GM18508 (cell line): Measurements from ENCODE around the gene KDM4C.
"Not testable (repeated sequence)": the region's sequence is repeated elsewhere in the genome, so short reads cannot be mapped to it uniquely, and the experiment has no call there.

ENCODE experiments used
- ATAC-seq: cut with Tn5 transposase; IDR thresholded peaks from one replicate; pipeline ENCODE4 v1.9.1; 2021; ENCODE audit warnings: moderate number of reproducible peaks; ENCODE audit not compliant: insufficient read depth, unreplicated experiment

KDM4C gene

DNA sequence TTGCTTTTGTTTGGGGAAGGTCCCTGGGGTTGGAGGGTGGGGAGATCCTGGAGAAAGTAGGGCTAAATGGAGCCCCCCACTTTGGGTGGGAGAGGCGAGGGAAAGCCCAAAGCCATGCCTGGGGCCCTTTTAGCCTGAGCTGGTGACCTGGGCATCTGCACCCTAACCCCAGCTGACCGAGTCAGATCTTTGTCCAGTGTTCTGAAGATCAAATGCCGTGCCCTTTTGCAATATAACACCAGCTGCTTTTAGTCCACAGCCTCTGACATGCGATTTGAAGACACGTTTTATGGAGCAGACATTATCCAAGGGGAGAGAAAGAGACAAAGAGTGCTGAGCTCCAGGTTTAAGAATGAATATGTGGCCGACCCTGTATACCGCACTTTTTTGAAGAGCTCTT lies 416.5 kb downstream of the KDM4C start:
- no peak for ATAC-seq

DNA sequence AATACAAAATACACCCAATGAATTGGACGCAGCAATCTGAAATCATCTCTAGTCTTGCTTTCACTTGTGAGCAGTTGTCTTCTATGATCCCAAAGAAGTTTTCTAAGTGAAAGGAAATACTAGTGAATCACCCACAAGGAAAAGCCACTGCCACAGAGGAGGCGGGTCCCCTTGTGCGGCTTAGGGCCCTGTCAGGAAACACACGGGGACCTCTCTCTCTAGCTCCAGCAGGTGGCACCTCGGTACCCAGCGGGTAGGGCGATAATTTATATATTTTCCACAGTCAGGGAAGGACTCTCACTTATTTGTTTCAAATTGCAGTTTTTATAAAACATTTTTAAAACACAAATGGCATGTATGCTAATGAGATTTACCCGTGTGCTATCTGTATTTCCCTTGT lies 417.1 kb downstream of the KDM4C start:
- no peak for ATAC-seq

DNA sequence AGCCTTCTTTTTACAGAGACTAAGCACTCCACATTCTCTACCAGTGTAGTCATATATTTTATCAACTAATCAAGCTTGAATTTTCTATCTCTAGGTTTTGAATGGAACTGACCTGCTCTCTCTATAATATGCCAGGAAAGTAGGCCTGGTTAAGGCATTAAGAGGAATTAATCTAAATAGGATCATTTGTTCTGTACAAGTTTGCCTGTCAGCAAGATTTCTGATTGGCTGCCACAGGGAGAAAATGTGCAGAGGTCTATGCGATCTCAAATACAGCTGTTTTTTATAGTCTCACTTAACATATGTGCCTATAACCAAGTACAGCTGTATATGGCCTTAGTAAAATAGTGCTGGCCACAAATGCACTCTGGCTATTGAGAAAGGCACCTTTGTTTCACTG lies 418.8 kb downstream of the KDM4C start:
- ATAC-seq, result no peak

DNA sequence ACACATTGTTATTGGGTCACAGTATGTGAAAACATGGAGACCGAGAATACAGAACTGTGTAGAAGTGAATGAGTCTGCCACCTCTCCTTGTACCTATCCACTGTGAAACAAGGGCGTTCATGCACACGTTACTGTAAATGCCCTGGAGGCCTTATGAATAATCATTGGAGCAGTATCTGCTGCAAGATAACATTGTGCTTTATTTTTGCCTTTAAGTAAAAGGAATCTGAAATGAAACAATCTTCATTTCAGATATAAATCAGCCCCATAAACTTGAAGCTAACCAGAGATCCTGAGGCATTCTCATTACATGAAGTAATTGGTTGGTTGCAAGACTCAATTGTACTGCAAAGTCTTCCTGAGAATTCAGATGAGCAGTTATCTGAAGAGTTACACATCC lies 419.6 kb downstream of the KDM4C start:
- ATAC-seq, result no peak

DNA sequence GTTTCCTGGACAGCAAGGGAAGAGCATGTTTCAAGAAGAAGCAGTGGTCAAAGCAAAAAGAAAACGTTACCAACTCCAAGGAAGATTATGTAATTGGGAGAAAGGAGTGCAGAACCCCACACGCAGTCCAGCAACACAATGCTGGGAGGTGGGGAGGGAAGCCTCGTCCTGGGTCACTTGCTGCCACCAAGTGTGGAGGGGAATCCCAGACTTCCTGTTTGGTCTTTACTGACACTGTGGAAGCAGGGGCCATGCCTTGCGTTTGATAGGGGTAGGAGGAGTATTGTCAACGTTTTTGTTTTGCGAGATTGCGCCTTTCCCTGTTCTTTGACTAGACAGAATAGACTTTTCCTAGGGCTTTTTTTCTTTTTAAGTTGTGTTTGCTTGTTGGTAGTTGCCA lies 421.0 kb downstream of the KDM4C start:
- no peak for ATAC-seq

DNA sequence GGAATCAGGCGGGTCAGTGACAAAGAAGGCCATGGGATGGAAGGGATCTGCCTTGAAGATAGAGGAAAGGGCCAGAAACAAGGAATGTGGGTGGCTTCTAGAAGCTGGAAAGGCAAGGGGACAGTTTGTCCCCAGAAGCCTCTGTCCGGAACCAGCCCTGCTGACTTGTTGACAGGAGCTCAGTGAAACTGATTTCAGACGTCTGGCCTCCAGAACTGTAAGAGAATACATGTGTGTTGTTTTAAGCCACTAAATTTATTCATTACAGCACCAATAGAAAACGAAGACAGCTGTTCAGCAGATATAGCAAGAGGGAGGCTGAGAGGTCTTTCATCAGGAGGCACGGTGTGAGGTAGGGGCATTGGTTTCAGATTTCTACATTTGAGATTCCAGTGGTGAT lies 422.5 kb downstream of the KDM4C start:
- ATAC-seq, result no peak

DNA sequence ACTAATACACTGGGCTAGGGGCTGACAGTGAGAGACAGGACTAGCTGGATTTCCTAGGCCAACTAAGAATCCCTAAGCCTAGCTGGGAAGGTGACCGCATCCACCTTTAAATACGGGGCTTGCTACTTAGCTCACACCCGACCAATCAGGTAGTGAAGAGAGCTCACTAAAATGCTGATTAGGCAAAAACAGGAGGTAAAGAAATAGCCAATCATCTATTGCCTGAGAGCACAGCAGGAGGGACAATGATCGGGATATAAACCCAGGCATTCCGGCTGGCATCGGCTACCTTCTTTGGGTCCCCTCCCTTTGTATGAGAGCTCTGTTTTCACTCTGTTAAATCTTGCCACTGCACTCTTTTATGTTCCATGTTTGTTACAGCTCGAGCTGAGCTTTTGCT lies 425.4 kb downstream of the KDM4C start:
- not testable (repeated sequence) for ATAC-seq

DNA sequence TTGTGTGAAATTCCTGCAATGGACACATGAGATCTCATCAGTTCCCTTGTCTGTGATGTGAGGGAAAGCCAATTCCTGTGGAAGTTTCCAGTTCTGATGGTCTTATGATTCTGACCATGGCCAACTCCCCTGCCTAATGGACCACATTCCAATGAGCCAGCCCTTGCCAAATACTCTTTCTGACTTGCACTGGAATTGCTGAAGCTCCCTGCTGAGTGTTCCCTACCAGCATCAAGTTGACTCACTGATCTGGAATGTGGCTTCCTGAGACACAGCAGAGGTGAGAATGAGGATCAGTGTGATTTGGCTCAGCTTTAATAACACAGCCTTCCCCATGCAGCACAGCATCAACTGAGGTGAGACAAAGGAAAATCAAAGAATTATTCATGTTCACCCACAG lies 427.8 kb downstream of the KDM4C start:
- no peak for ATAC-seq

DNA sequence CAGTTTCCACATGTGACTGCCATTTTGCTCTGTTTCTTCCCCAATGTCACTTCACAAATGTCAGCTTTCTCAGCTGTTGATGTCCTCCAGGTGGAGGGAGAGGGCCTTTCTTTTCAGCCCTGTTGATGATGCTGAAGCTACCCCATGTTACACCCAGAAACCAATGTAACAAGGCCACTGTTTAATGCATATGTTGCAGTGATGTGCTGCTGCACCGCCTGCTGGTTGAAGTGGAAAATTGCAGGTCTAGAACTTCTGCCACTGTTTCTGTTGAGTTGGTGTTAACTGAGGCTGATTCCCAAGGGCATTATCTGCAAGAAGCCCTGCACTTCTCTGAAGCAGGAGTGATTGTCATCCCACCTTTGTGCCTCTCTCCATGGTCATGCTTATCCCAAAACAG lies 428.4 kb downstream of the KDM4C start:
- ATAC-seq, result no peak

DNA sequence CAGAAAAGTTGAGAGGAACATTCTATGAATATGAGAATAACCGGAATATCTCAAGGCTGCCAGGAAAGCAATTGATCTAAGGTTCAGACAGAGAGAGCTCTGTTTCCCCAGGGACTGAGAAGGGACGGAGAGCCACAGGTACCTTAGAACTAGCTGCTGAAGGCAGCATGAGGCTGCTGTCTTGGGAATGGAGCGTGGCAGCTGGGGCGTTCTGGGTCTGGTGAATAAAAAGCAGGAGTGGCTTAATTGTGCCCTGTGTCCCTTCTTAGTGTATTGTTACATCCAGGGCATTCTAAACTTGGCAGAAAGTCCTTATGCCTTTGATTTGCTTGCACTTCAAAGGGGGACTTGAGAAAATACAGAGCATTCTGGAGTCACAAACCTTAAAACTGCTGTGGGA lies 434.5 kb downstream of the KDM4C start:
- no peak for ATAC-seq

DNA sequence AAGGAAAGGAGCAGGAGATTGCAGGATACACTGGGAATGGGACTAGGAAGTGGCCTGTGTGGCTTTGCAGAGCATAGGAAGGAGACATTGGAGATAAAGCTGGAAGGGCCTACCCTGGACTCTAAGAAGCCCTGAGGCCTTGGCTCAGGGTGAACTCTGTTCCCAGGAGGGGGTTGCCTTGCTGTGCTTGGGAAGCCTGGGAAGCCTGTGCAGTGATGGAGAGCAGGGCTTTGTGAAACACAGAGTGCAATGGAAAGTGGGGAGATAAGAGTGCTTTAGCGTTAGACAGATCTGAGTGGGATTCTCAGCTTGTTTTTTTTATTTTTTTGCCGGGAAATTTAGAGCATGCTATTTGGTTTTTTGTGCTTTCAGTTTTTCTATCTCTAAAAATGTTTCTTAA lies 437.8 kb downstream of the KDM4C start:
- no peak for ATAC-seq

DNA sequence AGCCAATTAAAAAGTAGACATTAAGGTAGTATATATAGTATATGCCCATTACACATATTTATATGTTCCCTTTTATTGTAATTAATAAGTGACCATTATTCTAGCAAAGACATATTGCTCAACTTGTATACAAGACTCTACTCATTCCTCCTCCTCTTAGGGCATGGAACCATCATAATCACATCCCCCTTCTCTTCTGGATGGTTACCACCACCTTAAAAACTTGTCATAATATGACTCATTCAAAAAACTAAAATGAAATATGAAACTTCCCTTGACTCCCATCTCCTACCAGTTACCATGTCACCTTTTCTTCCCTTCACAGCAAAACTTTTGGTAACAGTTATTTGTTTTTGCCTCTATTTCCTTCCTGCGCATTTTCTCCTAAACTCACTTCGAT lies 438.7 kb downstream of the KDM4C start:
- ATAC-seq, result no peak

DNA sequence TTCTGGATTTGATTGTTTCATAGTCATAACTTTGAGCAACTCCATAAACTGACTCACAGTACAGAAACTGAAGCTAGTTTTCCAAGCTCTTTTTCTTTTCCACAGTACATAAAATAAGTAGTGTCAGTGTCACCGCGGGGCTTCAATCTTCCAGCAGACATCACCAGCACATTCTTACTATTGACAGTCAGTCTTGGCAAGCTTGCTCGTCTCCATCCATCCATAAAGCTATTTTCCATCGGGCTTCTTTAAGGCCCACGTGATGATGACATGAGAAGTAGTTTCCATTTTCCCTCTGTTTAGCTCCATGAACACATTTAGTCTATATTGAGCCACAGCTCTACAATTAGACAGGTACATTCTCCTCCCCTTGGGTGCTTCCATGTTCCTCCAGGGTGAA lies 443.4 kb downstream of the KDM4C start:
- no peak for ATAC-seq

DNA sequence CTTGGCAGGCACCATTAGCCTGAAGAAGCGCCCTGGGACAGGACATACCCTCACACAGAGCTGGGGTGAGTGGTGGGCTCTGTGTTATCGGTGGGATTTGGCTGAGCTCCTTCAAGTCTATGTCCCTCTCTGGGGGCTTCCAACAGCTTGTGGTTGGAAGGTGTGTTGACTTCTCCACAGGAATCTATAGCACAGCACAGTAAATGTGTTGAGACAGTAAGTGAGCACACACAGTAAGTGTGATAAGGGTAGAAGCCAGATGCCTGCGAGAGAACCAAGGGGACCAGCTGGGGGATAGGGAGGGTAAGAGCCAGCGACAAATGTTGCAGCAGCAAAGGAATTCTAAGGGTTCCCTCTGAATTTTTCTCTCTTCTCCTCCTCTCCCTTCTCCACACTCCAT lies 448.0 kb downstream of the KDM4C start:
- no peak for ATAC-seq

DNA sequence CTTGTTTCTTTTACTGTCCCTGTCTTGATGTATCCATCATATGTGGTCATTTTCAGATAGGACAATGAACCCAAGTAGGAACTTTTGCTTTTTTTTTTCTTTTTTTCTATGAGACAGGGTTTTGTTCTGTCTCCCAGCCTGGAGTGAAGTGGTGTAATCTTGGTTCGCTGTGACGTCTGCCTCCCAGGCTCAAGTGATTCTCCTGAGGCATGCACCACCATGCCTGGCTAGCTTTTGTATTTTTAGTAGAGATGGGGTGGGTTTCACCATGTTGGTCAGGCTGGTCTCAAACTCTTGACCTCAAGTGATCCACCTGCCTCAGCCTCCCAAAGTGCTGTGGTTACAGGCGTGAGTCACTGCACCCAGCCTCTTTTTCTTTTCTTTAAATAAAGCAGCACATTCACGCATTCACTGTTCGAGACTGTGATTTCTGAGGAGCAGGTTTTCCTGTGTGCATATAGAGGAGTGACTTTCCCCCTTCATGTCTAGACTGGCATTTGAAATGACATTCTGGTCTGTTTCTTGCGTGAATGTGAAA lies 448.5 kb downstream of the KDM4C start:
- no peak for ATAC-seq

DNA sequence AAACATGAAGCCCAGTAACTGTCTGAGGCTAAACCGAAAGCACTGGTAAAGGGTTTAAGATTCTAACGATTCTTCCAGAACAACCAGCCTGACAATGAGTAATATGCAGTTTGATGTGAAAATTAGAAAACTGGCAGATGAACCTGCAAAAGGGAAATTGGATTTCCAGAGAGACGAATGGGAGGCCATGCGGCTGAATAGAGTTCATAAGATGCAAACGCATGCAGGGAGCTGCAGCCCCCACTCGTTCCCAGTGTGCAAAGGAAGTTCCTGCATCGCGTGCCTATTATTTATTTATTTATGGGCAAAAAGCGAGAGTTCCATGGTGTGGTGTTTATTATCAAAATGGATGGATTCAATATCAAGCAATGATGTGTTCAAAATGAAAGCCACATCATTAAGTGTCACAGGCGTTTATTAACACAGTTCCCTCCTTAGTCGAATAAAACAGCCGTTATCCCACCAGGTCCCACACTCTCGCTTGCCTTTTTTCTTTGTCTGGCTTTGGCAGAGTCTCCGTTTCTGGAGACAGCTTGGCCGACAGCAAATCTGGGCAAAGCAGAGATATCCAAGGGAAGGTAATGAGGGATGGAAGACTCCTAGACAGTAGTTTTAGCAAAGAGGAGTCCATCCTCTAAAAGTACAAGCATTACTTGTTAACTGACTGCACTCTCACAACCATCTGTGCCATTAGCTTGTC lies 451.4 kb downstream of the KDM4C start:
- ATAC-seq, result no peak

DNA sequence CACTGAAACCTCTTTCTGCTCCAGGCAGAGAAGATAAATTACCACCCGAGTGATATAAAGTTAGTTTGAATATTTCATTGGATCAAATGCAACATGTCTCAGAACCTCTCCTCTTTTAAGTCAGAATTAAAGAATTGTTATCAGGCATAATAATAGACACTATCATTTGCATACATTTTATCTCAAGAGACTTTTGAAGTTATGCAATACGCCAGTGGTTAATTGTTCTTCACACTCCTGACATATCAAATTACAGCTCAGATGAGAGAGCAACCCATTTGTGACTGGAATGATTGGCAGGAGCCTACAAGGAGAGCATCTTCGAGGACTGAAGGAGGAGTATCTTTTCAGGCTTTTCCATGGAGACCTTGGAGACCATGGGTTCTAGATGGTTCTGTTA lies 452.2 kb downstream of the KDM4C start:
- no peak for ATAC-seq

DNA sequence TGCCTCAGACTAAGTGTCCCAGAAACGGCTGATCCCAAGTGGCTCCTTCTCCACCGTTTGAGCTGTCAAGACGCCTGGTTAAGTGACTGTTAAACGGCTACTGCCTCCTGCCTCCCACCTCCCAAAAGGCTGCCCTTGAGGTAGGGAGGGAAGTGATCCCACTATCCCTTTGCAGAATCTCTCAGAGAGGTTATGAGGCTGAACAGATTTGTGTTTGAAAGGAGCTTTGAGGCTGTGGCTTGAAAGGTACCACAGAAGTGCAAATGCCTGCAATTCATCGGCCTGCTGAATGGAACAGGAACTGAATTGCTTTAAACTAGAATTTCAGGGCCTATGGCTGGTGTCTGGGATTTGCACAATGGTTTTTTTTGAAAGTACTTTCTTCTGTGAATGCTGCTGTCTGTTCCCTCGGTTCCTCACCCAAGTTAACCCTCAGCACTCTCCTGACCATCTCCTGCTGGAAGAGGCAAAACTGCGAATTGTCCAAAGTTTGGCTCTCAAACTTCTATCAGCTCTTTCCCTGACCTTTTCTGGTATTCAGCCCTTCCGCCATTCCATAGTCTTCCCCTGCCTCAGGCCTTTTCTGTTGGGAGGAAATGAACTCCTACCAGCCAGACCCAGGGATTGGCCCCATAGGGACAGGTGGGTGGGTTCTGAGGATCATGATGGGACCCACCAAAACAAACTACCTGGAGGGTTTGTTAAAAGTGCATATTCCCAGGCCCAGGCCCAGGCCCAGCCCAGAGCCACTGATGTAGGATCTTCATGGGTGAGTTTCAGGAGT lies 453.3 kb downstream of the KDM4C start:
- no peak for ATAC-seq

DNA sequence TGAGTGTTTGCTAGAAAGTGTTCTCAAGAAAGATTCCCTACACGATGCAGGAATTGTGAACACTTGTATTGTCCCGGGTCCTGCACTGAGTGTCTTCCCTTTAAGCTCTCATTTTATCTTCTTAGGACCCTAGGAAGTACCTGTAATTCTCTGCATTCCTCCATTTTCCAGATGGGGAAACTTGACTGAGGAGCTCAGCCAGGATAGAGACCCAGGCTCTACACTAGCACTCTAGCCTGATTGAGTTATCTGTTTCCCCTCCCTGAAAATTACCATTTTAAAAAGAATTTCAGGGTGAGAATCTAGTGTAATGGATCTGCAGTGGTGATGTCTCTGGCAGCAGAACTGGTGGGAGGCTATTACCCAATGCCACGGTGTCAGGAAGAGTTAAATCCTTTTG lies 453.9 kb downstream of the KDM4C start:
- ATAC-seq, result no peak

DNA sequence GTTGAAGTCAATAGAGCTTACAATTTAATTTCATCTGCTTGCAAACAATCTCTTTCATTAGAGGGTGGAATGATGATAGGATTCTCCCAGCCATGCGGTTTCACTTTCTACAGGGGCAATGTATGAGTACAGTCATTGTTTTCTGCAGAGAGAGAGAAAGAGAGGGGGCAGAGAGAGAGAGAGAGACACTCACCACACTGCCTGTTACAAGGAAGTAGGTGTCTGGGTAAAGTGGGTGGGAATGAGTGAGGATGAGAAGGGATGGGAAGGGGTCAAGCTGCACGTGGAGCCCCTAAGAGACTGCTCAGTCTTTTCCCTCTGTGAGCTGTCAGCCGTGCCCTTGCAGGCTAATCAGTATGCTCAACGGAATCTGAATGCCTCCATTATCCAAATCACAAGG lies 454.3 kb downstream of the KDM4C start:
- no peak for ATAC-seq

DNA sequence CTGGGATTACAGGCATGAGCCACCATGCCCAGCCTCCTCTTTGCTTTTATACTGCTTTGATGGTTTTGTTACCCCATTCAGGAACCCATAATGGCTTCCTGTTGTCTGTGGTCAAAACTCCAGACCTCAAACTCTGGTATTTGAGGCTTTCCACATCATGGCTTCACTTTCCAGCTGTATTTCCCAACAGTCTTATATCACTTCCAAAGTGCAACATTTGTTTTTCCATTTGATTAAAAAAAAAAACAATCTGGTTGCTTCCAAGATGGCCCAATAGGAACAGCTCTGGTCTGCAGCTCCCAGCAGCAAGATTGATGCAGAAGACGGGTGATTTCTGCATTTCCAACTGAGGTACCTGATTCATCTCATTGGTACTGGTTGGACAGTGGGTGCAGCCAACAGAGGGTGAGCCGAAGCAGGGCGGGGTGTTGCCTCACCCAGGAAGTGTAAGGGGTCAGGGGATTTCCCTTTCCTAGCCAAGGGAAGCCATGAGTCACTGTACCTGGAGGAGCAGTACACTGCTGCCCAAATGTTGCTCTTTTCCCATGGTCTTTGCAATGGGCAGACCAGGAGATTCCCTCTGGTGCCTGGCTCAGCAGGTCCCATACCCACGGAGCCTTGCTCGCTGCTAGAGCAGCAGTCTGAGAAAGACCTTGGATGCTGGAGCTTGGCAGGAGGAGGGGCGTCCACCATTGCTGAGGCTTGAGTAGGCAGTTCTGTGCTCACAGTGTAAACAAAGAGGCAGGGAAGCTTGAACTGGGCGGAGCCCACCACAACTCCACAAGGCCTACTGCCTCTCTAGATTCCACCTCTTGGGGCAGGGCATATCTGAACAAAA lies 458.4 kb downstream of the KDM4C start:
- no peak for ATAC-seq
